ENCODE measurements around the gene ALK.

ALK gene

GRCh38 chr2:29525921-29526320, 395.5 kb downstream of the ALK start:
- DNase-seq = no peak

- DNase-seq = no peak
These were observed 396.7 kb downstream of the ALK start for GRCh38 chr2:29524652-29525051.

- DNase-seq = no peak
These were observed 398.3 kb downstream of the ALK start for GRCh38 chr2:29522951-29523669.

GRCh38 chr2:29520001-29520400, 401.4 kb downstream of the ALK start:
- no peak for DNase-seq

GRCh38 chr2:29519338-29519925, 402.0 kb downstream of the ALK start:
- DNase-seq = no peak

GRCh38 chr2:29518646-29519337, 402.6 kb downstream of the ALK start:
- DNase-seq = no peak

- DNase-seq = no peak
These were observed 403.4 kb downstream of the ALK start for GRCh38 chr2:29518010-29518409.

- no peak for DNase-seq
These were observed 404.0 kb downstream of the ALK start for GRCh38 chr2:29517413-29517812.

GRCh38 chr2:29516767-29517166, 404.6 kb downstream of the ALK start:
- no peak for DNase-seq

- no peak for DNase-seq
These were observed 411.5 kb downstream of the ALK start for GRCh38 chr2:29509878-29510277.

- no peak for DNase-seq
These were observed 412.0 kb downstream of the ALK start for GRCh38 chr2:29509397-29509796.

GRCh38 chr2:29504746-29505145, 416.6 kb downstream of the ALK start:
- DNase-seq = no peak

- no peak for DNase-seq
These were observed 418.9 kb downstream of the ALK start for GRCh38 chr2:29502460-29502911.

- no peak for DNase-seq
These were observed 424.0 kb downstream of the ALK start for GRCh38 chr2:29497375-29497774.

- DNase-seq = no peak
These were observed 425.2 kb downstream of the ALK start for GRCh38 chr2:29496198-29496597.

GRCh38 chr2:29495536-29496060, 425.8 kb downstream of the ALK start:
- DNase-seq = no peak

- DNase-seq = no peak
These were observed 426.3 kb downstream of the ALK start for GRCh38 chr2:29495068-29495467.

GRCh38 chr2:29492701-29493100, 428.7 kb downstream of the ALK start:
- DNase-seq = no peak

GRCh38 chr2:29490045-29490444, 431.3 kb downstream of the ALK start:
- DNase-seq = no peak

GRCh38 chr2:29489568-29489967, 431.8 kb downstream of the ALK start:
- no peak for DNase-seq

GRCh38 chr2:29487967-29488555, 433.3 kb downstream of the ALK start:
- DNase-seq = no peak

- DNase-seq = no peak
These were observed 435.8 kb downstream of the ALK start for GRCh38 chr2:29485631-29486030.

GRCh38 chr2:29485117-29485516, 436.3 kb downstream of the ALK start:
- DNase-seq = no peak
